OCI-LY1 (cell line): ENCODE data around the gene SEMA3B.

Experiments
- H2AFZ ChIP-seq: fragments of 200-600 bp; sonication (generic), shearing (Covaris generic); 2 replicates; pipeline ENCODE4 v1.6.0; 2014; ENCODE audit warnings: antibody characterized with exemption, mild to moderate bottlenecking, low read length
- H3F3A ChIP-seq: fragments of 200-600 bp; sonication (generic), shearing (Covaris generic); 2 replicates; pipeline ENCODE4 v1.6.0; 2014; ENCODE audit warnings: mild to moderate bottlenecking, antibody characterized with exemption, low read length, moderate library complexity; ENCODE audit not compliant: insufficient read depth
- H3K27ac ChIP-seq: fragments of 200-600 bp; sonication (generic); 2 replicates; pipeline ENCODE4 v1.5.1; 2014; ENCODE audit warnings: low read length, mixed run types, mild to moderate bottlenecking, low read depth; ENCODE audit not compliant: poor library complexity, severe bottlenecking
- H3K27me3 ChIP-seq: fragments of 200-600 bp; sonication (generic); 2 replicates; pipeline ENCODE4 v1.6.0; 2014; ENCODE audit warnings: antibody characterized with exemption, mild to moderate bottlenecking, low read length, moderate library complexity; ENCODE audit not compliant: insufficient read depth
- H3K36me3 ChIP-seq: fragments of 200-600 bp; sonication (generic); 2 replicates; pipeline ENCODE4 v1.6.1; 2014; ENCODE audit warnings: mild to moderate bottlenecking, antibody characterized with exemption, low read length, moderate library complexity, mixed read lengths; ENCODE audit not compliant: insufficient read depth
- H3K4me1 ChIP-seq: fragments of 200-600 bp; sonication (generic); 2 replicates; pipeline ENCODE4 v1.5.1; 2014; ENCODE audit warnings: mild to moderate bottlenecking, low read length, moderate library complexity; ENCODE audit not compliant: insufficient read depth, severe bottlenecking
- H3K4me2 ChIP-seq: fragments of 200-600 bp; sonication (generic), shearing (Covaris generic); 2 replicates; pipeline ENCODE4 v1.6.1; 2014; ENCODE audit warnings: low read length
- H3K4me3 ChIP-seq: fragments of 200-600 bp; sonication (generic); 2 replicates; pipeline ENCODE4 v1.5.1; 2014; ENCODE audit warnings: low read length, low read depth, mild to moderate bottlenecking, mixed read lengths; ENCODE audit not compliant: poor library complexity, severe bottlenecking
- H3K79me2 ChIP-seq: fragments of 200-600 bp; shearing (Covaris generic); 2 replicates; pipeline ENCODE4 v1.6.1; 2016; ENCODE audit warnings: mixed run types, low read length, mixed read lengths; ENCODE audit not compliant: insufficient read depth
- H3K9ac ChIP-seq: fragments of 200-600 bp; sonication (generic), shearing (Covaris generic); 2 replicates; pipeline ENCODE4 v1.6.1; 2014; ENCODE audit warnings: mild to moderate bottlenecking, low read length, mixed read lengths
- H3K9me2 ChIP-seq: fragments of 200-600 bp; sonication (generic), shearing (Covaris generic); 2 replicates; pipeline ENCODE4 v1.6.1; 2014; ENCODE audit warnings: low read depth, mild to moderate bottlenecking, low read length, mixed read lengths
- H3K9me3 ChIP-seq: fragments of 200-600 bp; shearing (Covaris generic); 2 replicates; pipeline ENCODE4 v1.6.1; 2014; ENCODE audit warnings: low read length, mixed read lengths
- H4K20me1 ChIP-seq: fragments of 200-600 bp; sonication (generic), shearing (Covaris generic); 2 replicates; pipeline ENCODE4 v1.6.0; 2016; ENCODE audit warnings: mild to moderate bottlenecking, low read length; ENCODE audit not compliant: insufficient read depth
- EZH2 ChIP-seq: fragments of 200-600 bp; sonication (generic), shearing (Covaris generic); IDR thresholded peaks from 2 replicates; pipeline ENCODE4 v1.8.0; 2017; ENCODE audit warnings: borderline replicate concordance, mixed run types, mild to moderate bottlenecking, antibody characterized with exemption, low read length, moderate library complexity, mixed read lengths
- TF ChIP-seq, protein P1 (sequence below): fragments of 200-600 bp; sonication (generic), shearing (Covaris generic); IDR thresholded peaks from 2 replicates; pipeline ENCODE4 v1.5.1; 2017; ENCODE audit warnings: mild to moderate bottlenecking, antibody characterized with exemption, low read length, moderate library complexity, mixed read lengths

The SEMA3B gene

DNA sequence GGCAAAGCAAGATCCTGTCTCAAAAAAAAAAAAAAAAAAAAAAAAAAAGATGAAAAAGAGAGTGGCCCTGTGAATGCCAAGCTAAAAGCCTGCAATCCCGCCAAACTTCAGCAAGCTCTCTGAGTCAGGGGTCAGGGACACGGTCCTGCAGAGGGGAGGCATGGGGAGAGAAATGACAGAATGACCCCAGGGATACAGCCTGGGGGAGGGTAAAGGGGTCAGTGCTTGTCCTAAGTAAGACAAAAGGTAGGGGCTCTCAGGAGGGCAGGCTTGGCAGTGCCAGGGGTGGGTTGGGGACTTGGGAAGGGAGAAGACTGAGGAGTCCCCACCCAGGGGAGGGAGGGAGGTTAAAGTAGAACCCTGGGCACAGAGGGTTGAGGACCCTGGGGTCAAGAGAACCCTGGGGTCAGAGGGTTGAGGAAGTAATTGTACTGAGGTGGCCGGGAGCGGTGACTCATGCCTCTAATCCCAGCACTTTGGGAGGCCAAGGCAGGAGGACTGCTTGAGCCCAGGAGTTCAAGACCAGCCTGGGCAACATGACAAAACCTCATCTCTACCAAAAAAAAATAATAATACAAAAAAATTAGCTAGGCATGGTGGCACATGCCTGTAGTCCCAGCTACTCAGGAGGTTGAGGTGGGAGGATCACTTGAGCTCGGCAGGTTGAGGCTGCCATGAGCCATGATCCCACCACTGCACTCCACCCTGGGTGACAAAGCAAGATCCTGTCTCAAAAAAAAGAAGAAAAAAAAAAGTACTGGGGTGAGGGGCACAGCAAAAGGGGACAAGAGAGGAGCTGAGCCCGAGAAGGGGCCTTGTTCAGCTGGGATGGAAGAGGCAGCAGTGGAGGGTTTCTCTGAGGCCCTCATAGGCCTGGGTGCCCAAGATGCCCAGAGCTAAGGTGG lies 5.2 kb upstream of the SEMA3B start:
- H3K9me2 ChIP-seq: no peaks in the 10 kb centered on the region
- H3K4me1 ChIP-seq: peaks cover 13% of the 10 kb centered on the region
- no peaks in the 10 kb centered on the region for H4K20me1 ChIP-seq
- H3F3A ChIP-seq: no peaks in the 10 kb centered on the region
- 0 out of 2 replicates have a peak, but pooled peaks cover 4% of the 10 kb centered on the region for H3K27me3 ChIP-seq
- no peak overlapping the region for H3K27ac ChIP-seq
- no peaks in the 10 kb centered on the region for H3K9me3 ChIP-seq
- H3K9ac ChIP-seq: no peak overlapping the region
- no peak overlapping the region for H3K4me2 ChIP-seq
- no peak overlapping the region for H3K4me3 ChIP-seq
- H3K36me3 ChIP-seq: peaks cover 7% of the 10 kb centered on the region; the same call in 1 of the 2 replicates
- H2AFZ ChIP-seq: no peak overlapping the region
- TF ChIP-seq, protein P1, sequence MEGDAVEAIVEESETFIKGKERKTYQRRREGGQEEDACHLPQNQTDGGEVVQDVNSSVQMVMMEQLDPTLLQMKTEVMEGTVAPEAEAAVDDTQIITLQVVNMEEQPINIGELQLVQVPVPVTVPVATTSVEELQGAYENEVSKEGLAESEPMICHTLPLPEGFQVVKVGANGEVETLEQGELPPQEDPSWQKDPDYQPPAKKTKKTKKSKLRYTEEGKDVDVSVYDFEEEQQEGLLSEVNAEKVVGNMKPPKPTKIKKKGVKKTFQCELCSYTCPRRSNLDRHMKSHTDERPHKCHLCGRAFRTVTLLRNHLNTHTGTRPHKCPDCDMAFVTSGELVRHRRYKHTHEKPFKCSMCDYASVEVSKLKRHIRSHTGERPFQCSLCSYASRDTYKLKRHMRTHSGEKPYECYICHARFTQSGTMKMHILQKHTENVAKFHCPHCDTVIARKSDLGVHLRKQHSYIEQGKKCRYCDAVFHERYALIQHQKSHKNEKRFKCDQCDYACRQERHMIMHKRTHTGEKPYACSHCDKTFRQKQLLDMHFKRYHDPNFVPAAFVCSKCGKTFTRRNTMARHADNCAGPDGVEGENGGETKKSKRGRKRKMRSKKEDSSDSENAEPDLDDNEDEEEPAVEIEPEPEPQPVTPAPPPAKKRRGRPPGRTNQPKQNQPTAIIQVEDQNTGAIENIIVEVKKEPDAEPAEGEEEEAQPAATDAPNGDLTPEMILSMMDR: no peak
- TF ChIP-seq EZH2: no peak
- no peaks in the 10 kb centered on the region for H3K79me2 ChIP-seq

DNA sequence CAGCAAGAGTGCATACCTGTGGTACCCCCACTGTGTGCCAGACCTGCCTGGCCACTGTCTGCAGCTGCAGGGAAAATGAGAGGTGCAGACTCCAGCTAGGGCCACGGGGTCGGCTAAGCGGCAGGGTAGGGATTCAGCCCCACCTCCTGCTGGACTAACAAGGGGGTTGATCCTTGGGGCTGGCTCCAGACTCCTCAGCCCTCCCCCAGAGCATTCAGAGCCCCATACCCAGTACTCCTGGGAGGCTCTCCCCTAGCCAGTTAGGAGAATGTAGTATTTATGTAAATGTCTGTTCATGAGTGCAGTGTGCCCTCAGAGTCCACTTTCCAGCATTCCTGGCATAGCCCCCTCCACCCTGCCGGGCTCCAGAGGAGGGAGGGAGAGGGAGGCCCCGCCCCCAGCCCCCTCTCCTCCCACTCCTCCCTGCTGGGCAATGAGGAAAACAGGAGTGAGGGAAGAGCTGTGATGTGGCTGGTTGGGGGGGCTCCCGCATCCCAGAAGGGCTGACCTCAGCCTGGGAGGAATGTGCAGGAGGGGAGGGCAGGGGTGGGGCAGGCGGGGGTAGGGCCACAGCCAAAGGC lies 4.5 kb upstream of the SEMA3B start:
- no peak for TF ChIP-seq EZH2
- TF ChIP-seq, protein P1: no peak
- Histone ChIP-seq H3K9me2 (no peaks in the 10 kb centered on the region), H3K4me2 (no peak overlapping the region), H3K9ac (no peak overlapping the region), H2AFZ (no peak overlapping the region), H3K9me3 (no peaks in the 10 kb centered on the region), H3K4me3 (no peak overlapping the region), H4K20me1 (no peaks in the 10 kb centered on the region), H3F3A (no peaks in the 10 kb centered on the region), H3K4me1 (peaks cover 9% of the 10 kb centered on the region), H3K27me3 (0 out of 2 replicates have a peak, but pooled peaks cover 4% of the 10 kb centered on the region), H3K36me3 (peaks cover 2% of the 10 kb centered on the region; the same call in 1 of the 2 replicates), H3K27ac (no peak overlapping the region), H3K79me2 (no peaks in the 10 kb centered on the region)

DNA sequence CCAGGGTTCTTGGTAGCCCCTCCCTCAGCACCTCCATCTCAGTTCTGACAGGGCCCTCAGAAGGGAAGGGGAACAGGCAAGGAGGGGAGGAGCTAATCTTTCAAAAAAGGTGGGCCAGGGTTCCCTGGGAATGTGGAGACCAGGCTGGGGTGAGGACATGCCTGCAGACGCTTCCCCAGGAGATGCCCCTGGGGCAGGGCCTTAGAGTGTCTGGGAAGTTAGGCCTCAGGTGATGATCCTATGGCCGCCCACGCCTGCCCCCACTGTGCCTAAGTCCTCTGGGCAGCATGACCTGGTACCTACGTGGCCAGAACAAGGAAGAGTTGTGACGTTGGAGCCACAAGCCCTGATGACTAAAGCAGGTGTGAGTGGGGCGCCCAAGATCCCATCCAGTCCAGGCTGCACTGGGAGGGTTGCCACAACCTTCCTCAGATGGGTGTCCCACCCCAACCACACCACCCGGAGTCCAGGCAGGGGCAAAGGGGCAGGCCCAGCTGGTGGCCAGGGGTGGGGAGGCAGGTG lies 3.9 kb upstream of the SEMA3B start:
- no peaks in the 10 kb centered on the region for H4K20me1 ChIP-seq
- no peaks in the 10 kb centered on the region for H3F3A ChIP-seq
- H3K36me3 ChIP-seq: no peaks in the 10 kb centered on the region
- H3K27ac ChIP-seq: no peak overlapping the region
- H3K79me2 ChIP-seq: no peaks in the 10 kb centered on the region
- no peak for TF ChIP-seq EZH2
- TF ChIP-seq, protein P1: no peak
- H3K9me3 ChIP-seq: no peaks in the 10 kb centered on the region
- H3K4me1 ChIP-seq: peaks cover 5% of the 10 kb centered on the region
- no peak overlapping the region for H3K9ac ChIP-seq
- no peaks in the 10 kb centered on the region for H3K9me2 ChIP-seq
- H3K4me2 ChIP-seq: no peak overlapping the region
- H2AFZ ChIP-seq: no peak overlapping the region
- H3K4me3 ChIP-seq: no peak overlapping the region
- H3K27me3 ChIP-seq: 0 out of 2 replicates have a peak, but pooled peaks cover 4% of the 10 kb centered on the region
